IMR-90 (cell line): ENCODE data around the gene FOXP4.

ENCODE experiments used
- BHLHE40 ChIP-seq: fragments of 150-350 bp; IDR thresholded peaks from 2 replicates; pipeline ENCODE4 v1.6.1; 2016; ENCODE audit warnings: mild to moderate bottlenecking, low read depth, low read length
- CEBPB ChIP-seq: IDR thresholded peaks from 2 replicates; pipeline ENCODE4 v1.6.1; 2012; ENCODE audit warnings: low read depth, low read length, improper control_type of control experiment
- CHD1 ChIP-seq: IDR thresholded peaks from 2 replicates; pipeline ENCODE4 v1.6.1; 2012; ENCODE audit warnings: low read depth, low read length, improper control_type of control experiment
- CTCF ChIP-seq: conservative IDR thresholded peaks from 2 replicates; pipeline ENCODE4 v1.5.1; 2012; ENCODE audit warnings: mild to moderate bottlenecking, low read depth, low read length, improper control_type of control experiment
- ELK1 ChIP-seq: fragments of 150-350 bp; IDR thresholded peaks from 2 replicates; pipeline ENCODE4 v1.6.1; 2016; ENCODE audit warnings: low read depth, mild to moderate bottlenecking, low read length, moderate library complexity, borderline replicate concordance
- MAFK ChIP-seq: IDR thresholded peaks from 2 replicates; pipeline ENCODE4 v1.6.1; 2012; ENCODE audit warnings: low read depth, low read length, improper control_type of control experiment
- MAZ ChIP-seq: IDR thresholded peaks from 2 replicates; pipeline ENCODE4 v1.6.1; 2012; ENCODE audit warnings: low read depth, mild to moderate bottlenecking, low read length, improper control_type of control experiment, moderate library complexity, borderline replicate concordance
- MXI1 ChIP-seq: IDR thresholded peaks from 2 replicates; pipeline ENCODE4 v1.6.1; 2012; ENCODE audit warnings: low read depth, mild to moderate bottlenecking, low read length, moderate library complexity, borderline replicate concordance
- POLR2A ChIP-seq: IDR thresholded peaks from 2 replicates; pipeline ENCODE4 v1.6.1; 2012; ENCODE audit warnings: mild to moderate bottlenecking, low read depth, low read length
- RAD21 ChIP-seq: IDR thresholded peaks from 2 replicates; pipeline ENCODE4 v1.6.1; 2012; ENCODE audit warnings: low read length, improper control_type of control experiment
- RCOR1 ChIP-seq: IDR thresholded peaks from 2 replicates; pipeline ENCODE4 v1.6.1; 2012; ENCODE audit warnings: mild to moderate bottlenecking, low read length, improper control_type of control experiment; ENCODE audit not compliant: insufficient replicate concordance
- RFX5 ChIP-seq: IDR thresholded peaks from 2 replicates; pipeline ENCODE4 v1.8.0; 2012; ENCODE audit warnings: low read depth, mild to moderate bottlenecking, low read length, moderate library complexity
- SMC3 ChIP-seq: fragments of 150-350 bp; IDR thresholded peaks from 2 replicates; pipeline ENCODE4 v1.6.1; 2016; ENCODE audit warnings: low read depth, mild to moderate bottlenecking, antibody characterized with exemption, low read length, moderate library complexity
- USF2 ChIP-seq: fragments of 150-350 bp; IDR thresholded peaks from 2 replicates; pipeline ENCODE4 v1.6.1; 2017; ENCODE audit warnings: mild to moderate bottlenecking, antibody characterized with exemption, low read length, low read depth

GRCh38 chr6:41599852-41600445 lies 53.8 kb downstream of the FOXP4 start:
- no peak for TF ChIP-seq CTCF
- TF ChIP-seq RAD21: no peak
- no peak for TF ChIP-seq POLR2A
- no peak for TF ChIP-seq USF2
- TF ChIP-seq CEBPB: no peak
- no peak for TF ChIP-seq BHLHE40
- no peak for TF ChIP-seq MAZ
- TF ChIP-seq MXI1: no peak
- no peak for TF ChIP-seq MAFK
- TF ChIP-seq RFX5: no peak
- no peak for TF ChIP-seq SMC3
- TF ChIP-seq ELK1: no peak
- TF ChIP-seq RCOR1: no peak
- no peak for TF ChIP-seq CHD1
